ENCODE data around the gene AGBL4. TPM values are rescaled to one million over a fixed set of nuclear protein-coding genes. Genes with fewer than 3 reads are reported as not detected.

AGBL4 gene
- total RNA-seq, 6 experiments from 2014 or later = not detected

- no peaks in the 10 kb centered on the region for H3K4me1 Mint-ChIP-seq (ENCODE audit: low read depth)
- no peak for TF ChIP-seq CTCF (IDR thresholded peaks at IDR 0.05)
- H3K9me3 Mint-ChIP-seq = peaks cover 50% of the 10 kb centered on the region
- H3K27me3 Mint-ChIP-seq (ENCODE audit: insufficient read depth) = no peaks in the 10 kb centered on the region; the same call in 1 of the 2 replicates
- H3K27ac Mint-ChIP-seq = no peak overlapping the region
- no peak for DNase-seq
- H3K4me3 Mint-ChIP-seq = no peak overlapping the region
- H3K36me3 Mint-ChIP-seq (ENCODE audit: low read depth) = no peaks in the 10 kb centered on the region; the same call in 1 of the 2 replicates
These were observed 1177.3 kb downstream of the AGBL4 start for GRCh38 chr1:48846441-48846840.

- Mint-ChIP-seq H3K9me3 (peaks cover 43% of the 10 kb centered on the region), H3K4me1 (ENCODE audit: low read depth) (no peaks in the 10 kb centered on the region), H3K27ac (no peak overlapping the region), H3K36me3 (ENCODE audit: low read depth) (no peaks in the 10 kb centered on the region), H3K4me3 (no peak overlapping the region), H3K27me3 (ENCODE audit: insufficient read depth) (no peaks in the 10 kb centered on the region; the same call in 1 of the 2 replicates)
- DNase-seq = no peak
- TF ChIP-seq CTCF (IDR thresholded peaks at IDR 0.05) = no peak
These were observed 1179.6 kb downstream of the AGBL4 start for GRCh38 chr1:48844187-48844586.

- no peak for DNase-seq
- no peaks in the 10 kb centered on the region for H3K4me1 Mint-ChIP-seq (ENCODE audit: low read depth)
- H3K36me3 Mint-ChIP-seq (ENCODE audit: low read depth) = no peaks in the 10 kb centered on the region
- TF ChIP-seq CTCF (IDR thresholded peaks at IDR 0.05) = no peak
- no peaks in the 10 kb centered on the region; the same call in 1 of the 2 replicates for H3K27me3 Mint-ChIP-seq (ENCODE audit: insufficient read depth)
- peaks cover 30% of the 10 kb centered on the region for H3K9me3 Mint-ChIP-seq
- no peak overlapping the region for H3K27ac Mint-ChIP-seq
- no peak overlapping the region for H3K4me3 Mint-ChIP-seq
These were observed 1181.8 kb downstream of the AGBL4 start for GRCh38 chr1:48841966-48842365.

- no peak for TF ChIP-seq CTCF (IDR thresholded peaks at IDR 0.05)
- DNase-seq = no peak
- no peaks in the 10 kb centered on the region for H3K4me1 Mint-ChIP-seq (ENCODE audit: low read depth)
- no peaks in the 10 kb centered on the region; the same call in 1 of the 2 replicates for H3K27me3 Mint-ChIP-seq (ENCODE audit: insufficient read depth)
- H3K4me3 Mint-ChIP-seq = no peak overlapping the region
- H3K9me3 Mint-ChIP-seq = peaks cover 25% of the 10 kb centered on the region
- no peak overlapping the region for H3K27ac Mint-ChIP-seq
- H3K36me3 Mint-ChIP-seq (ENCODE audit: low read depth) = no peaks in the 10 kb centered on the region
These were observed 1182.3 kb downstream of the AGBL4 start for GRCh38 chr1:48841461-48841860.

- Mint-ChIP-seq H3K4me3 (no peak overlapping the region), H3K27ac (no peak overlapping the region), H3K27me3 (ENCODE audit: insufficient read depth) (no peaks in the 10 kb centered on the region), H3K36me3 (ENCODE audit: low read depth) (no peaks in the 10 kb centered on the region), H3K4me1 (ENCODE audit: low read depth) (no peaks in the 10 kb centered on the region), H3K9me3 (peaks cover 56% of the 10 kb centered on the region)
- DNase-seq = no peak
- TF ChIP-seq CTCF (IDR thresholded peaks at IDR 0.05) = no peak
These were observed 1192.4 kb downstream of the AGBL4 start for GRCh38 chr1:48831120-48831978.
